Effector memory CD4-positive, alpha-beta T cell (primary cell): ENCODE results near the gene PRRT2.
A peak's percentile ranks its signal among the peaks of the same experiment; 100 is the strongest.
"Not testable (repeated sequence)": the region's sequence is repeated elsewhere in the genome, so short reads cannot be mapped to it uniquely, and the experiment has no call there.

Source experiments
- DNase-seq, 3 donors: peaks; one replicate each; pipeline ENCODE4 v3.0.0-alpha.2; 2020
- H3K27ac ChIP-seq: 2 replicates; pipeline ENCODE4 v1.7.0; 2013; ENCODE audit warnings: mild to moderate bottlenecking, low read length, moderate library complexity; ENCODE audit not compliant: insufficient read depth, poor library complexity, severe bottlenecking
- H3K27me3 ChIP-seq: replicated peaks from 2 replicates; pipeline ENCODE4 v1.7.0; 2013; ENCODE audit warnings: mild to moderate bottlenecking, low read length; ENCODE audit not compliant: insufficient read depth, control insufficient read depth, poor library complexity, severe bottlenecking
- H3K36me3 ChIP-seq: 2 replicates; pipeline ENCODE4 v1.7.0; 2013; ENCODE audit warnings: mild to moderate bottlenecking, low read length, moderate library complexity; ENCODE audit not compliant: control insufficient read depth, insufficient read depth
- H3K4me1 ChIP-seq: 2 replicates; pipeline ENCODE4 v1.7.0; 2013; ENCODE audit warnings: low read length, mild to moderate bottlenecking; ENCODE audit not compliant: control insufficient read depth, insufficient read depth, poor library complexity, severe bottlenecking
- H3K4me3 ChIP-seq: 2 replicates; pipeline ENCODE4 v1.7.0; 2013; ENCODE audit warnings: low read length, low read depth, mild to moderate bottlenecking; ENCODE audit not compliant: insufficient read depth, poor library complexity, severe bottlenecking
- H3K9me3 ChIP-seq: 2 replicates; pipeline ENCODE4 v1.7.0; 2013; ENCODE audit warnings: mild to moderate bottlenecking, low read length, moderate library complexity; ENCODE audit not compliant: control insufficient read depth

Gene PRRT2

DNA sequence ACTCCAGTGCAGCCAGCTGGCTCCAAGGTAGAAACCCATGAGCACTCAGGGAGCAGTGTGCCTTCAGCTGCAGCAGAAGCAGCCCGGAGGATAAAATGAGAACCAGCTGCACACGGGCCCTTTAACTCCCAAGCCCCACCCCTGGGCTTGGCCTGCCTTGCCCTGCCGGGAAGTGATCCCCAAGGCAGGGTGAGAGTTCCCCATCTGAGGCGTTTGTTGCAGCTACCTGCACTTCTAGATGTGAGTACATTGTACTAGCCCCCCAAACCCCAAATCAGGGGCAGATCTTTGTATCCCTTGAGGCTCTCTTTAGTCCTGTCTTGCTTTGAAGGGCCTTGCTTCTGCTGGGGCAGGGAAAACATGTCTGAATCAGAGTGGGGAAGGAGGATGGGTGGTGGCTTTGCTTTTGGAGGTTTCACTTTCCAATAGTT is 8.3 kb downstream of the PRRT2 start, which contains the start of gene MVP:
TSS of gene MVP (plus strand) at position 192 of the 431 bp plus-strand sequence. CDS start 10,088 bp downstream, outside the sequence.
- Histone ChIP-seq H3K27me3 (no peaks in the 10 kb centered on the region), H3K9me3 (no peaks in the 10 kb centered on the region), H3K4me3 (peak within 1 kb of the TSS; percentile 57), H3K4me1 (peaks cover 64% of the 10 kb centered on the region), H3K36me3 (peaks cover 13% of the 10 kb centered on the region), H3K27ac (peak within 1 kb of the TSS; percentile 87)
- peak in 1 of 3 donors; percentile 27 for DNase-seq

DNA sequence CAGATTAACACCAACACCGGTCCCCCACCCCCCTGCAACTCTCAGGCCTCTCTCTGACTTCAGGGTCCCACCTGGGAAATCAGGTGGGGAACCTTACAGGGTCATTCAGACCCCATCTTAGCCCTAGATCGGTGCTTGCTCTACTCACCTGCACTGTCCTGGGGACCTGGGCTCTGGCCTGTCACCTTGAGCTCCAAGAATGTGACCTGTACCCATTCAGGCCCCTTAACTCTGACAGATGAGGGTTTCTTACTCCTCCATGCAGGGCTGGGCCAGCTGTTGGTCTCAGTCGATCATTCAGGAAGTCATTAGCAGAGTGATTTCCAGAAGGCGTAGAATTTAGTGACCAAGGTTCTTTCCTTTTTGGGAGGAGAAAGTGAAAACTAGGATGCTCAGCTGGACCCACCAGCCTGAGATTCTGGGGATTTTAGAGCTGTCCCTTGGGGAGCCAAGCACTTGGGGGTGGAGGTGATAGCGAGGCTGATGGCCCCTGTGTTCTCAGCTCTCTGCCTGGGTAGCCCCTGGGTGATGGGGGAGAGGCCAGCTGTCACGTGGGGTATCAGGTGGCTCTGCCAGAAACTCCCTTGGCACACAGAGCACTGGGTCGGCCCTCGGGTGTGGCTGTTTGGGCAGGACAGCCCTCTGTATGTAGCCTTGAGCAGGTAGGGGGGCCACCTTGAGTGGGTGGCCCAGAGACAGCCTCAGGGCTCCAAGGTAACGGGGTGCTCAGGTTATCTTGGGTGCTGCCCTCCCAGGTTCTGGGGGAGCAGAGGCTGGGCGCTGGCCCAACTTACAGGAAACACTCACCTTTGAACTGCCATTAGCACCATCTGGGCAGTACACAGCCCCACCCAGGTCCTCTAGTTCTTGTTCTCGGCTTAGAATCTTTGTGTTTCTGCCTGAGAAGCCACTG is 9.0 kb downstream of the PRRT2 start:
- DNase-seq = peak in 1 of 3 donors; percentile 47
- peaks cover 70% of the 10 kb centered on the region for H3K4me1 ChIP-seq
- H3K27me3 ChIP-seq = no peaks in the 10 kb centered on the region
- peak overlapping the region; percentile 87 for H3K27ac ChIP-seq
- H3K36me3 ChIP-seq = peaks cover 13% of the 10 kb centered on the region
- H3K9me3 ChIP-seq = no peaks in the 10 kb centered on the region
- H3K4me3 ChIP-seq = peak overlapping the region; percentile 57

DNA sequence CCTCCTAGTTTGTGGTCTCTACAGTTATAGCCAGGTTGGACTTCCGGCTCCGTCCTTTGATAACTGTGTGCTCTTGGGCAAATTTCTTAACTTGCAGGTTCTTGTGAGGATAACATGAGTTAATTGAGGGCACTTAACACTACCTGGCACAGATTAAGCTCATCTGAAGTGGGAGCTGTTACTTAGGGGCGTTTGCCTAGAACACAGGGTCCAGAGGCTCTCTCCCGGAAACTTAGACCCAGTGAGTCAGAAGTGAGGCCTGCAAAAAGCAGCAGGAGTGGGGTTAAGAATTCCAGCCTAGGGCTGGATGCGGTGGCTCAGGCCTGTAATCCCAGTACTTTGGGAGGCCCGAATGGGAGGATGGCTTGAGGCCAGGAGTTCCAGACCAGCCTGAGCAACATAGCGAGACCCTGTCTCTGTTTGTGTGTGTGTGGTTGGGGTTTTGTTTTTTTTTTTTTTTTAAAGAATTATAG is 9.7 kb downstream of the PRRT2 start:
- H3K36me3 ChIP-seq = peaks cover 13% of the 10 kb centered on the region
- DNase-seq = no peak
- peak overlapping the region; percentile 57 for H3K4me3 ChIP-seq
- no peaks in the 10 kb centered on the region for H3K9me3 ChIP-seq
- peak overlapping the region; percentile 87 for H3K27ac ChIP-seq
- H3K4me1 ChIP-seq = peaks cover 73% of the 10 kb centered on the region
- H3K27me3 ChIP-seq = no peaks in the 10 kb centered on the region

DNA sequence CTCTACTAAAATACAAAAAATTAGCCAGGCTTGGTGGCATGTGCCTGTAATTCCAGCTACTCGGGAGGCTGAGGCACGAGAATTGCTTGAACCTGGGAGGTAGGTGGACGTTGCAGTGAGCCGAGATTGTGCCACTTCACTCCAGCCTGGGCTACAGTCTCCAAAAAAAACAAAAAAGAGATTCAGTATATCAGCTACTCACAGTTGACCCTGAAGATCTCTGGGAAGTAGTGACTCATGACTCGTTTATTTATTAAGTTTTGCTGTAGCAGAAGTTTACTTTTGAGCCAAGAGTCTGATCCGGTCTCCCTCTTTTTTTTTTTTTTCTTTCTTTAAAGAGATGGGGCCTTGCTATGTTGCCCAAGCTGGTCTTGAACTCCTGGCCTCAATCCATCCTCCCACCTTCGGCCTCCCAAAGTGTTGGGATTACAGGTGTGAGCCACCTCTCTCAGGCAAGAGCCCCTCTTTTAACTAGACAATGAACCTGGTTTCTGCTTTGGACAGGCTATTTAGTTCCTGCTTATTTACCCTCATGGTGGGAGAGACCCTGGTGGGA is 12.7 kb downstream of the PRRT2 start:
- Histone ChIP-seq H3K9me3 (no peaks in the 10 kb centered on the region), H3K27ac (peak overlapping the region; percentile 48), H3K27me3 (no peaks in the 10 kb centered on the region), H3K4me3 (no peak overlapping the region), H3K36me3 (peaks cover 5% of the 10 kb centered on the region), H3K4me1 (peaks cover 75% of the 10 kb centered on the region)
- DNase-seq = no peak

DNA sequence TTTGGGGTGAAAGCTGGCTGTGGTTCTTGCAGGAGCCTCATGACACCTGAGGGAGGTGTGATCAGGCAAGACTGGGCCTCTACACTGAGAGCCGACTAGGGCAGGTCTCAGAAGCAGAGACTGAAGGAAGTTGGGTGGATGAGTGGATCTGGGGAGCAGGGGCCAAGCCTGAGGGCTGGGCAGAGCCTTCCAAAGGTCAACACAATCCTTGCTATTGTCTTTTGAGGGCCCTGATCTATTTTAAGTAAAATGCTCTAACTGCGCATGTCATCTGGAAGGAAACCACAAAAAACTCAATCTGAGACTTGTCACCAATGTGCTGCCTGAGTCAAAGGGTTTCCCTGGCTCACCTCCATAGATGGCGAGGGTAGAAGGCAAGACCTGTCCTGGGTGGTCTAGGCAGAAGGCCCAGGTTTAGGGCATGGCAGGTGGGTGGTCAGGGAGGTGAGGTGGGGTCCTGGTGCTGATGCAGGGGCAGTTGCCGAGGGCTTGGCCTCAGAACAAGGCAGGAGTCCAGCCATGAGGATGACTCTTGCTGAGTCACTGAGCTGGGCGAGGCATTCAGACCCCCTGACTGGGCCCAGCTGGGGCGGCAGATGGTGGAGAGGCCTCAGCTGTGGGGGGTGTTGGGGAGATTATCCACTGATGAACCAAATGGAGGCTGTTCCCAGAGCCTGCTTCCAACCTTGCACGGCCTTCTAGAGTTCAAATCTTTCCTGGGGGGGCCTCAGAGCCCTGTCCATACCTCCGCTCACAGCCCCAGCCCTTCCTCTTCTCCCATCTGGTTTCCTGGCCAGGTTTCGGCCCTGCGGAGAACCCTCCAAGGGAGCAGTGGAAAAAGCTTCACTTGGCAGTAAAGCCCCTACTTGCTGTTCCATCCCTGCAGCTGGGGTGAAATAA is 13.4 kb downstream of the PRRT2 start:
- no peak for DNase-seq
- H3K27ac ChIP-seq = peak overlapping the region; percentile 48
- peaks cover 68% of the 10 kb centered on the region for H3K4me1 ChIP-seq
- peaks cover 9% of the 10 kb centered on the region for H3K36me3 ChIP-seq
- no peaks in the 10 kb centered on the region for H3K9me3 ChIP-seq
- H3K4me3 ChIP-seq = no peak overlapping the region
- H3K27me3 ChIP-seq = no peaks in the 10 kb centered on the region

DNA sequence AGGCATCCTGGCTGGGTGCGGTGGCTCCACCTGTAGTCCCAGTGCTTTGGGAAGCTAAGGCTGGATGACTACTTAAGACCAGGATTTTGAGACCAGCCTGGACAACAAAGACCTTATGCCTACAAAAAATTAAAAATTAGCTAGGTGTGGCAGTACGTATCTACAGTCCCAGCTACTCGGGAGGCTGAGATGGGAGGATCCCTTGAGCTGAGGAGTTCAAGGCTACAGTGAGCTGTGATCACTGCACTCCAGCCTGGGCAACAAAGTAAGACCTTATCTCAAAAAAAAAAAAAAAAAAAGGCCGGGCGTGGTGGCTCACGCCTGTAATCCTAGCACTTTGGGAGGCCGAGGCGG is 14.3 kb downstream of the PRRT2 start:
- peaks cover 58% of the 10 kb centered on the region for H3K4me1 ChIP-seq
- H3K4me3 ChIP-seq = peak overlapping the region; percentile 15
- no peaks in the 10 kb centered on the region for H3K9me3 ChIP-seq
- peaks cover 18% of the 10 kb centered on the region for H3K36me3 ChIP-seq
- no peak overlapping the region for H3K27ac ChIP-seq
- no peaks in the 10 kb centered on the region for H3K27me3 ChIP-seq
- DNase-seq = no peak

DNA sequence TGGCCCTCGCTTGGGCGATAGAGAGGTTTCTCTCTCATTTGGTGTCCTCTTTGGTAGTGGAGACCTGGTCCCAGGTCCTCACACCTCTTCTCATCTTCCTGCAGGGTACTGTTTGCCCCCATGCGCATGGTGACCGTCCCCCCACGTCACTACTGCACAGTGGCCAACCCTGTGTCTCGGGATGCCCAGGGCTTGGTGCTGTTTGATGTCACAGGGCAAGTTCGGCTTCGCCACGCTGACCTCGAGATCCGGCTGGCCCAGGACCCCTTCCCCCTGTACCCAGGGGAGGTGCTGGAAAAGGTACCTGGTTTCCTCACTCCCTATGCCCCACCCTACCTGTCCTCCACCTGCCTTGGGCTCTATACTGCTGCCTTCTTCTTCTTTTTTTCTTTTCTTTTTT is 18.8 kb downstream of the PRRT2 start:
- Histone ChIP-seq H3K27me3 (no peaks in the 10 kb centered on the region), H3K27ac (no peak overlapping the region), H3K9me3 (no peaks in the 10 kb centered on the region), H3K36me3 (peaks cover 49% of the 10 kb centered on the region), H3K4me3 (no peak overlapping the region), H3K4me1 (peaks cover 22% of the 10 kb centered on the region)
- DNase-seq = no peak

DNA sequence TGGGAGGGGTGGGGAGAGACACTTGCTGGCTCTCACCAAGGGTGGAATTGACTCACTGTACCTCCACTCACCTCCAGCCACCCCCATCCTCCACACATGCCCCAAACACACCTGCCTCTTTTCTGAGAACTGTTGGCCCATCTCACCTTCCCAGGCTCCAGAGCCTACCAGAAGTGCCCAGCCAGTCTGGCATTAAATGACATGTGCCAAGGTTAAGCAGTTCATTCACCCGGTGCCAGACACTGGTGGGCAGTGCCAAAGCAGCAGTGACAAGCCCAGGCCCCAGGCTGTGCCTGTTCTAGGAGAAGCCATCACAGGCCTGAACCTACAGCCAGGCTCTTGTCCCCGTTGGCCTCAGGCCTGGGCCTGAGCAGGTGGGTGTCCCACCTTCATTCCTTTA is 19.5 kb downstream of the PRRT2 start:
- no peaks in the 10 kb centered on the region for H3K9me3 ChIP-seq
- H3K4me3 ChIP-seq = no peak overlapping the region
- H3K4me1 ChIP-seq = peaks cover 17% of the 10 kb centered on the region
- H3K36me3 ChIP-seq = peaks cover 54% of the 10 kb centered on the region
- H3K27ac ChIP-seq = no peak overlapping the region
- no peaks in the 10 kb centered on the region for H3K27me3 ChIP-seq
- no peak for DNase-seq

DNA sequence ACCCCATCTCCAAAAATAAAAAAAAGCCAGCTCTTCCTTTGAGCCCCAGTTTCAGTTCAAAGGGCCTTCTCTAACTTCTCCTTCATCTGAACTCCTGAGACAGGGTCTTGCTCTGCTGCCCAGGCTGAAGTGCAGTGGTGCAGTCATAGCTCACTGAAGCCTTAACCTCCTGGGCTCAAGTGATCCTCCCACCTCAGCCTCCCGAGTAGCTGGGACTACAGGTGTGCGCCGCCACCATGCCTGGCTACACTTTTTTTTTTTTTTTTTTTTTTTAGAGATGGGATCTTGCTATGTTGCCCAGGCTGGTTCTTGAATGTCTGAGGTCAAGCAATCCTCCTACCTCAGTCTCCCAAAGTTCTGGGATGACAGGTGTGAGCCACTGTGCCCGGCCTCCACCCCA is 21.2 kb downstream of the PRRT2 start:
- not testable (repeated sequence) for H3K4me1 ChIP-seq, H3K9me3 ChIP-seq, H3K27ac ChIP-seq, DNase-seq, H3K4me3 ChIP-seq, H3K27me3 ChIP-seq
- peaks cover 71% of the 10 kb centered on the region for H3K36me3 ChIP-seq
